ENCODE data around the gene CARM1.

CARM1 gene

DNA sequence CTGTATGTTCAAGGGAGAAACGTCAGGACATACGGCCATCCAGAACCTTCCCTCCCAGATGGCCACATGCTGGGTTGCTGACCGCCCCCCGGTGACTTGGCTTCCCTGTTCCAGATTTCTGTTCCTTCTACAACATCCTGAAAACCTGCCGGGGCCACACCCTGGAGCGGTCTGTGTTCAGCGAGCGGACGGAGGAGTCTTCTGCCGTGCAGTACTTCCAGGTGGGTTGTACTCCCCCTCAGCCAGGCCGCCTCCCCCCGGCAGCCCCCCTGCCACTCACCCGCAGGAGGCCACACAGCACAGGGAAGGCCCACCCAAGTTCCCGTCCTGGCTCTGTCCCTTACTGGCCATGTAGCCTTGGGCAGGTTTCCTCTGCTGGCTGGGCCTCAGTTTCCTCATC, 36.6 kb downstream of the CARM1 start:
- DNase-seq (ENCODE audit: low read depth in 2 of 2), result no peak

DNA sequence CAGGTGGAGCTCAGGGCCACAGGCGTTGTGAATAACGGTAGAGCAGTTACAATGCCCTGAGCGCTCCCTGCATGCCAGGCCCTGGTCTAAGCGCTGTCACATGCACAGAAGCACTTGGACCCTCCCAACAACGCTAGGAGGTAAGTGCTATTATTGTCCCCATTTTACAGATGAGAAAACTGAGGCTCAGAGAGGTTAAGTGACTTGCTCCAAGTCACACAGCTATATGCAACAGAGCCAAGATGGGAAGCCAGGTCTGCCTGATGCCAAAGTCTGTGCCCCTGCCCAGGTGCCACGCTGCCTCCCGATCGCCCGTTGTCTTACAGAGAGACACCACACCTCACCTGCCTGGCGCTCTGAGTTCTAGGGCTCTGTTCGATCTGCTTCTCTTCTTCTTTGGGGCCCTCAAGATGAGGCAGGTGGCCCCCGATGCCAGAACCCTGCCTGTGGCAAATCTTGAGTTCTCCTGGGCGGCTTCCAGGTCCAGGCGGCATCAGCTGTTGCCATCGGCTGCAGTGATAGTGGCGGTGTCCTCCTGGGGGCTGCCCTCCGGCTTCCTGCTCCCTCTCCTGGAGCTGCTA, 37.1 kb downstream of the CARM1 start:
- no peak for DNase-seq (ENCODE audit: low read depth in 2 of 2)

- DNase-seq (ENCODE audit: low read depth in 2 of 2), result no peak
These were observed 40.4 kb downstream of the CARM1 start for GRCh38 chr19:10911579-10912363.

DNA sequence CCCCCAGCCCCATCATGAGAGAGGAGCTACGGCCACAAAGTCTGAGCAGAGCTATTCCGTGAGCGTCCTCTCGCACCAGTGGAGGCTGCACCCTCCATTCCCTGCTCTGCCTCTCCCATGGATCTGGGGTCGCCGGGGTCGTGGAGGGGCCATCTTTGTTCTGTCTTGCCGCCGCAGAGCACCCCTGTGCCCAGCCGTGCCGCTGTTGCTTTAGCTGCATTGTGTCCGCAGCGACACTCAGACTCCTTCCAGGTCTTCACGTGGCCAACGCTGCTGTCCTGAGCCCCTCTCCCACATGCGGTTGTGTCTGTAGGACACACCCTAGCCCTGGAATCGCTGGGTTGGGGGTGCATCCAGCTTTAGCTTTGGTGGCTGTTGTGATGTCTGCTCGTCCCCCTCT, 41.3 kb downstream of the CARM1 start:
- no peak for DNase-seq (ENCODE audit: low read depth in 2 of 2)

- no peak for DNase-seq (ENCODE audit: low read depth in 2 of 2)
These were observed 42.5 kb downstream of the CARM1 start for GRCh38 chr19:10913716-10914340.

DNA sequence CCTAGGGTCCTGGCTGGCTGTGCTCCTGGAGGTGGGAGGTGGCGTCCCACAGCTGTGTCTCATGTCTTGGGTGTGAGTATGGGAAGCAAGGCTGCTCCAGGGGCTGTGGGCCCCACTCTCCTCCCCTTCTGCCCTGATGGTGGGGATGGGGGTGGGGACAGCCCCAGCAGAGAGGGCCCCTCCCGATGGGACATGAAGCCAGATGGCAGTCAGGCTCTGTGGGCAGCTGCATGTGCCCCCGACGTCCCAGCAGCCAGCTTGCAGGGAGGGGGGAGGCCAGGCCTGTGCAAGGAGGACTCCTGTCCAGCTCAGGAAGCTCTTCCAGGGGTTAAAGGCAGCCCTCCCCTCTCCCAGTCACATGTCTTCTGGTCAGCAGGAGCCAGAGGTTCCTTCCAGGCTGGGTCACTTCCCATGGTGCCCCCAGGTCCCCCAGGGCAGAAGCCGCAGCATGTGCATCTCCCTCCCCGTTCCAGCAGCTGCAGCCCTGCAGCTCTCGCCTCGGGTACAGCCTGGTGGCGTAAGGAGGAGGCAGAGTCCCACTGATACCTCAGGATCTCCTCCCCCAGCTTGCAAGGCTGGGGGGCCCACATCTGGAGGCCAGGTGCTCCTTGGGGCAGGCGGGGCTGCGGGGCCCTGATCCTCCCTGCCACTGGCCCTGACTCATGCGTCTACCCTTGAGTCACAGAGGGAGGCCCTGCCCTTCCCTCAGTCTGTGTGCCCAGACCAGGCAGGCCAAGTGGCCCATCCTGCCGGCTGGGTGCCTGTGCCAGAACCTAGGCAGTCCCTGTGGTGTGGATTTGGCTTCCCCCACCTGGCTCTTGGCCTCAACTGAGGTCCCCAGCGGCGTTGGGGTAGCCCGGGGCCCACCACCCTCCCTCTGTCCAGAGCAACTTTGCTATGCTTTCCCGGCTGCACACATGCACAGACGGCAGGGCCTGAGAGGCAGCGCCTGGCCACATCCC, 44.1 kb downstream of the CARM1 start:
- no peak for DNase-seq (ENCODE audit: low read depth in 2 of 2)

GRCh38 chr19:10916602-10917001, 45.2 kb downstream of the CARM1 start:
- no peak for DNase-seq (ENCODE audit: low read depth in 2 of 2)

DNA sequence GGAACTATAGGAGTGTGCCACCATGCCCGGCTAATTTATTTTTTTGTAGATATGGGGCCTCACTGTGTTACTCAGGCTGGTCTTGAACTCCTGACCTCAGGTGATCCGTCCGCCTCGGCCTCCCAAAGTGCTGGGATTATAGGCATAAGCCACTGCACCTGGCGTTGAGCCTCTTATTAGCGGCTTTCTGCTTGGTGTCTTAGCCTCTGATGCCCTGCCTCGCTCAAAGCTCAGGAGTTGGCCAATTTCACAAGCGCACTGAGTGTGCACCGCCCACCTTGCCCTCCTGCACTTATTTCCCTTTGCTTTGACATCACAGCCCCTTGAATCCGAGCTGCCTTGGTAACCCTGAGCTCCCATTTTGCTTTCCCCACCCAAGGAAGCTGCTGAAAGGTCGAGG, 47.0 kb downstream of the CARM1 start:
- no peak for DNase-seq (ENCODE audit: low read depth in 2 of 2)

- DNase-seq (ENCODE audit: low read depth in 2 of 2), result no peak
These were observed 48.3 kb downstream of the CARM1 start for GRCh38 chr19:10919352-10920287.

DNA sequence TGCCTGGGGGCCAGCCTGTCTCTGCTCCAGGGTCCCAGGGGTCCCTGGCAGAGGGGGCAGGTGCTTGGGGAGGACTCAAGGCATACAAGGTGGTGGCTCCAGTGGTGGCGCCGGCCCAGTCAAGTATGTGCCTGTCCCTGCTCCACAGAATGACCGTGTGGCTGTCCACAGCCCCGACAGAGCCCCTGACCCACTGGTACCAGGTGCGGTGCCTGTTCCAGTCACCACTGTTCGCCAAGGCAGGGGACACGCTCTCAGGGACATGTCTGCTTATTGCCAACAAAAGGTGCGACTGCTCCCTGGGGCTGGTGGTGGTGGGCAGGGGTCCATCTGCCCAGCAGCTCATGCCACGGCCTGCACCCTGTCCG, 48.9 kb downstream of the CARM1 start:
- no peak for DNase-seq (ENCODE audit: low read depth in 2 of 2)

DNA sequence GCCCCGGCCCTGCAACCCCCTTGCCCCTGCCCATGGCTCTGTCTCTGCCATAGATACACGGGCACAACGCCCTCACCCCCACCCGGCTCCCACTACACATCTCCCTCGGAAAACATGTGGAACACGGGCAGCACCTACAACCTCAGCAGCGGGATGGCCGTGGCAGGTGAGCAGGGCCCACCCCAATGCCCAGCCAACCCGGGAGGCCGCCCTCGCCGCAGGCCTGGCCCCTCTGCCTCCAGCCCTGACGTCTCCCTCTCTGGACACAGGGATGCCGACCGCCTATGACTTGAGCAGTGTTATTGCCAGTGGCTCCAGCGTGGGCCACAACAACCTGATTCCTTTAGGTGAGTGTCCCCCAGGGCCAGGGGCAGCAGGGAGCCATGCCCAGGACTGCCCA, 49.4 kb downstream of the CARM1 start:
- no peak for DNase-seq (ENCODE audit: low read depth in 2 of 2)

DNA sequence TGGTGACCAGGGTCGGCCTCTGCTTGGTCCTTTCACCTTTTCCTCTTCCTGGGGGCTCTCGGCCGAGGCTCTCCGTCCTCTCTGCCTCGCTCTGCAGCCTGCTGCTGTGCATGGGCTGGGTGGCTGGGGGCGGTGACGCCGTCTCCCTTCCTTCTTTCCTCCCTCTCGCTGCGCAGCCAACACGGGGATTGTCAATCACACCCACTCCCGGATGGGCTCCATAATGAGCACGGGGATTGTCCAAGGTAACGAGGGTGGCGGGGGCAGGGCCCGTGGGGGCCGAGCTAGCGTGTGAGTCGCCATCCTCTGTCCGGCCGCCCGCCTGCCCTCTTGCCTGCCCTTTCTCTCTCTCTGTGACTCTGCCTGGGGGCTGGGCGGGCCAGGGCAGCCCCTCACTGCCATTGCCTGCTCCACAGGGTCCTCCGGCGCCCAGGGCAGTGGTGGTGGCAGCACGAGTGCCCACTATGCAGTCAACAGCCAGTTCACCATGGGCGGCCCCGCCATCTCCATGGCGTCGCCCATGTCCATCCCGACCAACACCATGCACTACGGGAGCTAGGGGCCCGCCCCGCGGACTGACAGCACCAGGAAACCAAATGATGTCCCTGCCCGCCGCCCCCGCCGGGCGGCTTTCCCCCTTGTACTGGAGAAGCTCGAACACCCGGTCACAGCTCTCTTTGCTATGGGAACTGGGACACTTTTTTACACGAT, 50.0 kb downstream of the CARM1 start:
- DNase-seq (ENCODE audit: low read depth in 2 of 2), result no peak

- DNase-seq (ENCODE audit: low read depth in 2 of 2), result no peak
These were observed 50.7 kb downstream of the CARM1 start for GRCh38 chr19:10921910-10922637.

GRCh38 chr19:10922638-10923014, 51.3 kb downstream of the CARM1 start:
- no peak for DNase-seq (ENCODE audit: low read depth in 2 of 2)

- no peak for DNase-seq (ENCODE audit: low read depth in 2 of 2)
These were observed 52.1 kb downstream of the CARM1 start for GRCh38 chr19:10923260-10924112.

- DNase-seq (ENCODE audit: low read depth in 2 of 2), result no peak
These were observed 53.2 kb downstream of the CARM1 start for GRCh38 chr19:10924597-10924996.

- no peak for DNase-seq (ENCODE audit: low read depth in 2 of 2)
These were observed 56.6 kb downstream of the CARM1 start for GRCh38 chr19:10927730-10928562.
